CD4-positive, alpha-beta T cell (primary cell): ENCODE data around the gene SLC25A31. TPM values are rescaled to one million over a fixed set of nuclear protein-coding genes. Genes with fewer than 3 reads are reported as not detected.

Experiments
- ATAC-seq: fragments of 200-7000 bp; cut with Tn5 transposase; one replicate; pipeline ENCODE4 v1.10.0; 2022; ENCODE audit warnings: mild to moderate bottlenecking; ENCODE audit not compliant: poor library complexity
- CTCF ChIA-PET: fragments of 350-600 bp; sonication (Branson Sonifier 250); formaldehyde crosslinking; loops from one replicate; lab custom pipeline; 2021; ENCODE audit warnings: antibody characterized with exemption, inconsistent platforms; lab: Charles Lee
- POLR2A ChIA-PET: fragments of 350-600 bp; sonication (Branson Sonifier 250); formaldehyde crosslinking; loops from one replicate; lab custom pipeline; 2021; ENCODE audit warnings: antibody characterized with exemption, inconsistent platforms; lab: Charles Lee
- DNase-seq, 14 experiments: peaks; one replicate each; pipeline ENCODE4 v3.0.0-alpha.2; 2013 to 2020; ENCODE audit warnings: mixed read lengths in 2 of 14
- H3K27ac ChIP-seq, 2 donors: one replicate each; pipeline versions ENCODE4 v1.5.1 to v1.7.0; 2013; ENCODE audit warnings: low read length in 2 of 2, low read depth in 1 of 2, mild to moderate bottlenecking in 1 of 2
- H3K27me3 ChIP-seq, 2 experiments: 1 replicate in 1 of 2; 2 replicates in 1 of 2; pipeline versions ENCODE4 v1.6.1 to v1.7.0; 2013; ENCODE audit warnings: low read length in 2 of 2, control low read depth in 1 of 2, mild to moderate bottlenecking in 1 of 2, moderate library complexity in 1 of 2; ENCODE audit not compliant: insufficient read depth in 2 of 2, control insufficient read depth in 1 of 2
- H3K36me3 ChIP-seq: one replicate; pipeline ENCODE4 v1.6.1; 2013; ENCODE audit warnings: low read length, control low read depth; ENCODE audit not compliant: insufficient read depth
- H3K4me1 ChIP-seq: one replicate; pipeline ENCODE4 v1.6.1; 2013; ENCODE audit warnings: low read length, control low read depth; ENCODE audit not compliant: insufficient read depth
- H3K4me3 ChIP-seq: one replicate; pipeline ENCODE4 v1.5.1; 2013; ENCODE audit warnings: mild to moderate bottlenecking, low read length, moderate library complexity
- H3K9me3 ChIP-seq, 2 experiments: 1 replicate in 1 of 2; 2 replicates in 1 of 2; pipeline versions ENCODE4 v1.6.1 to v1.7.0; 2013; ENCODE audit warnings: low read length in 2 of 2, mild to moderate bottlenecking in 2 of 2, control low read depth in 1 of 2, moderate library complexity in 1 of 2; ENCODE audit not compliant: control insufficient read depth in 1 of 2, insufficient read depth in 1 of 2
- H3K27ac Mint-ChIP-seq: one replicate; pipeline ENCODE4 v1.8.0; 2020; ENCODE audit warnings: mixed read lengths
- H3K27me3 Mint-ChIP-seq: one replicate; pipeline ENCODE4 v1.8.0; 2021; ENCODE audit warnings: mixed read lengths
- H3K36me3 Mint-ChIP-seq: one replicate; pipeline ENCODE4 v1.8.0; 2021; ENCODE audit warnings: low read depth, mixed read lengths
- H3K4me1 Mint-ChIP-seq: one replicate; pipeline ENCODE4 v1.8.0; 2021; ENCODE audit warnings: low read depth, mixed read lengths
- H3K4me3 Mint-ChIP-seq: one replicate; pipeline ENCODE4 v1.8.0; 2020; ENCODE audit warnings: mild to moderate bottlenecking, mixed read lengths
- H3K9me3 Mint-ChIP-seq: one replicate; pipeline ENCODE4 v1.8.0; 2020; ENCODE audit warnings: mixed read lengths
- intact Hi-C, 2 experiments: fragments of 100-400 bp; cut with DNase I in 1 of 2; cut with micrococcal nuclease in 1 of 2; formaldehyde crosslinking; loops; one replicate each; pipeline versions ENCODE4 v1.15.1 to v1.9.0; 2023 to 2025; cut with DNase I, micrococcal nuclease
- total RNA-seq, 174 experiments: library from RNA in 2 of 174; stranded (reverse) in 2 of 174; gene quantifications; one replicate each; pipeline ENCODE4 v1.2.3 and lab custom pipeline; 2021 to 2026
- TF ChIP-seq, protein P1 (sequence below): fragments of 200-600 bp; IDR thresholded peaks from one replicate; pipeline ENCODE4 v1.8.0; 2022; ENCODE audit warnings: antibody characterized with exemption, mild to moderate bottlenecking

SLC25A31 gene
- total RNA-seq, 2 experiments from 2014 or later = not detected

DNA sequence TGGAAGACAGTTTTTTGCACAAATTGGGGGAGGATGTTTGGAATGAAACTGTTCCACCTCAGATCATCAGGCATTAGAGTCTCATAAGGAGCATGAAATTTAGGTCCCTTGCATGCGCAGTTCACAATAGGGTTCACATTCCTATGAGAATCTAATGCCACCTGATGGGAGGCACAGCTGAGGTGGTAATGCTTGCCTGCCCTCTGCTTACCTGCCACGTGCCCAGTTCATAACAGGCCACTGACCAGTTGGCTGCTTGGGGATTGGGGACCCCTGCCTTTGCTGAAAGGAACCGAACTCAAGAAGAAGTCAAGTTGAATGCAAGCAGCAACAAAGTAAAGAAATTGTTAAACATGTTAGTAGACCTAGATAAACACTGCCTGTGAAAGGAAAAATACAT, 47.3 kb downstream of the SLC25A31 start:
- no peak overlapping the region for H3K4me3 ChIP-seq
- Mint-ChIP-seq H3K4me3 (no peak overlapping the region), H3K27me3 (peaks cover 76% of the 10 kb centered on the region), H3K36me3 (no peaks in the 10 kb centered on the region), H3K27ac (no peak overlapping the region), H3K9me3 (no peaks in the 10 kb centered on the region), H3K4me1 (peaks cover 3% of the 10 kb centered on the region)
- H3K4me1 ChIP-seq = peaks cover 14% of the 10 kb centered on the region
- peaks cover 33 to 67% of the 10 kb centered on the region in 2 experiments for H3K27me3 ChIP-seq
- ChIA-PET CTCF (no interaction called here), POLR2A (no interaction called here)
- H3K9me3 ChIP-seq = peaks cover 0 to 4% of the 10 kb centered on the region in 2 experiments
- TF ChIP-seq, protein P1, sequence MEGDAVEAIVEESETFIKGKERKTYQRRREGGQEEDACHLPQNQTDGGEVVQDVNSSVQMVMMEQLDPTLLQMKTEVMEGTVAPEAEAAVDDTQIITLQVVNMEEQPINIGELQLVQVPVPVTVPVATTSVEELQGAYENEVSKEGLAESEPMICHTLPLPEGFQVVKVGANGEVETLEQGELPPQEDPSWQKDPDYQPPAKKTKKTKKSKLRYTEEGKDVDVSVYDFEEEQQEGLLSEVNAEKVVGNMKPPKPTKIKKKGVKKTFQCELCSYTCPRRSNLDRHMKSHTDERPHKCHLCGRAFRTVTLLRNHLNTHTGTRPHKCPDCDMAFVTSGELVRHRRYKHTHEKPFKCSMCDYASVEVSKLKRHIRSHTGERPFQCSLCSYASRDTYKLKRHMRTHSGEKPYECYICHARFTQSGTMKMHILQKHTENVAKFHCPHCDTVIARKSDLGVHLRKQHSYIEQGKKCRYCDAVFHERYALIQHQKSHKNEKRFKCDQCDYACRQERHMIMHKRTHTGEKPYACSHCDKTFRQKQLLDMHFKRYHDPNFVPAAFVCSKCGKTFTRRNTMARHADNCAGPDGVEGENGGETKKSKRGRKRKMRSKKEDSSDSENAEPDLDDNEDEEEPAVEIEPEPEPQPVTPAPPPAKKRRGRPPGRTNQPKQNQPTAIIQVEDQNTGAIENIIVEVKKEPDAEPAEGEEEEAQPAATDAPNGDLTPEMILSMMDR = no peak
- ATAC-seq (no peak), DNase-seq (no peak)
- intact Hi-C loops = no loop called here
- H3K27ac ChIP-seq = no peak overlapping the region
- H3K36me3 ChIP-seq = no peaks in the 10 kb centered on the region

DNA sequence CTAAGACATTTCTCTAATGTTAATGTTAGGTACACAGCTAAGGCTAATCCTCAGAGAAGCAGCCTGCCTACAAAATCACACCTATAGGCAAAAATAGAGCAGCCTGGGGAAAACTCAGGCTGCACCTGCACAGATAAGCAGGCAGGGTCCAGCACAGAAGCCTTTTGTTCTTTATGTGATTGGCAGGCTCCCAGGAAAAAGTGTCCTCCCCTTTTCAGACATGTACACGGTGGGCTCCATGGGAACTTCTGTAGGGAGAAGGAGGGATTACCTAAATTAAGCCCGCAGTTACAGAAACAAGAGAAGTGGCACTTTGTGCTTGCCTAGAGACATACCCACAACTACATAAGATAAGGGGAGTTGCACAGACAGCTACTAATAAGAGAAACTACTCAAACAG, 47.9 kb downstream of the SLC25A31 start:
- Histone ChIP-seq H3K9me3 (peaks cover 0 to 4% of the 10 kb centered on the region in 2 experiments), H3K36me3 (no peaks in the 10 kb centered on the region), H3K27me3 (peaks cover 37 to 71% of the 10 kb centered on the region in 2 experiments), H3K4me3 (no peak overlapping the region), H3K27ac (no peak overlapping the region), H3K4me1 (peaks cover 20% of the 10 kb centered on the region)
- CTCF ChIA-PET = no interaction called here
- H3K4me3 Mint-ChIP-seq = no peak overlapping the region
- H3K4me1 Mint-ChIP-seq = peaks cover 9% of the 10 kb centered on the region
- H3K27ac Mint-ChIP-seq = no peak overlapping the region
- TF ChIP-seq, protein P1 = no peak
- POLR2A ChIA-PET = no interaction called here
- no peaks in the 10 kb centered on the region for H3K9me3 Mint-ChIP-seq
- intact Hi-C loops = no loop called here
- no peak for ATAC-seq
- peaks cover 78% of the 10 kb centered on the region for H3K27me3 Mint-ChIP-seq
- DNase-seq = no peak
- no peaks in the 10 kb centered on the region for H3K36me3 Mint-ChIP-seq

DNA sequence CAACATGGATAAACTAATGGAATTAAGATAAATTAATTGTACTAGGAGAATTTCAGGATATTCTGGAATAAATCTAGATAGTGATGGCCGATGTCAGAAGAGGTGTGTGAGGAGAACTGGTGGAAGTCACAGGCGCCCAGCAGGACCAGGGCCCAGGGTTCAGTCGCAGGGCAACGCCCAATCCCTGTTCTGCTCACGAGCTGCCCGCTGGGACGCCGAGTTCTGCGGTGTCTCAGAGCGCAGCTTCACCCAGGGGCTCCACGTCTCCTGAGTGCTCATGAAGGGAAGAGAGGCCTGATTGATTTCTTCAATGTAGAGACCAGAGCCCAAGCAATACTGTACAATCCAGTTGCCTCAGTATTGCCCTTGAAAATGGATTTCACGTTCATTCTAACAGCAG, 50.4 kb downstream of the SLC25A31 start:
- DNase-seq (no peak), ATAC-seq (no peak)
- Histone ChIP-seq H3K9me3 (peaks cover 0 to 4% of the 10 kb centered on the region in 2 experiments), H3K4me1 (peaks cover 22% of the 10 kb centered on the region), H3K36me3 (no peaks in the 10 kb centered on the region), H3K27me3 (peaks cover 40 to 81% of the 10 kb centered on the region in 2 experiments), H3K4me3 (no peak overlapping the region), H3K27ac (no peak overlapping the region)
- ChIA-PET POLR2A (no interaction called here), CTCF (no interaction called here)
- Mint-ChIP-seq H3K27ac (no peak overlapping the region), H3K4me3 (peak overlapping the region; percentile 75), H3K9me3 (no peaks in the 10 kb centered on the region), H3K27me3 (peaks cover 82% of the 10 kb centered on the region), H3K36me3 (no peaks in the 10 kb centered on the region), H3K4me1 (peaks cover 13% of the 10 kb centered on the region)
- intact Hi-C loops = no loop called here
- TF ChIP-seq, protein P1 = no peak
